Neutrophil (primary cell): ENCODE results near the gene NOVA2.

ENCODE experiments used
- H3K27ac ChIP-seq: fragments of 200-600 bp; sonication (generic); 2 replicates; pipeline ENCODE4 v1.5.1; 2016; ENCODE audit warnings: mild to moderate bottlenecking, moderate library complexity
- H3K27me3 ChIP-seq: fragments of 200-600 bp; sonication (generic); 2 replicates; pipeline ENCODE4 v1.6.0; 2016; ENCODE audit warnings: mild to moderate bottlenecking
- H3K36me3 ChIP-seq: fragments of 200-600 bp; sonication (generic); 2 replicates; pipeline ENCODE4 v1.5.1; 2017
- H3K4me1 ChIP-seq, 2 experiments: fragments of 200-600 bp in 1 of 2; sonication (generic) in 1 of 2; 1 replicate in 1 of 2; 2 replicates in 1 of 2; pipeline versions ENCODE4 v1.5.1 to v1.6.1; 2013 to 2016; ENCODE audit warnings: low read depth in 1 of 2, low read length in 1 of 2, mild to moderate bottlenecking in 1 of 2, moderate library complexity in 1 of 2; ENCODE audit not compliant: control insufficient read depth in 1 of 2, insufficient read depth in 1 of 2
- H3K4me3 ChIP-seq, 2 experiments: fragments of 200-600 bp in 1 of 2; sonication (generic) in 1 of 2; 1 replicate in 1 of 2; 2 replicates in 1 of 2; pipeline ENCODE4 v1.5.1; 2013 to 2016; ENCODE audit warnings: low read depth in 1 of 2, low read length in 1 of 2, mild to moderate bottlenecking in 1 of 2, moderate library complexity in 1 of 2
- H3K9me3 ChIP-seq: fragments of 200-600 bp; sonication (generic); 2 replicates; pipeline ENCODE4 v1.5.1; 2016
- CTCF ChIP-seq: fragments of 200-600 bp; sonication (generic); IDR thresholded peaks from 2 replicates; pipeline ENCODE4 v1.5.1; 2016; ENCODE audit warnings: antibody characterized with exemption

Gene NOVA2

GRCh38 chr19:46017095-46017429, 43.4 kb upstream of the NOVA2 start:
- H3K4me3 ChIP-seq = peak overlapping the region; percentile 80 to 98
- peaks cover 28% of the 10 kb centered on the region for H3K27me3 ChIP-seq
- no peak for TF ChIP-seq CTCF
- H3K4me1 ChIP-seq = peaks cover 75 to 78% of the 10 kb centered on the region in 2 experiments
- peak overlapping the region; percentile 92 for H3K27ac ChIP-seq
- peaks cover 35% of the 10 kb centered on the region for H3K36me3 ChIP-seq
- H3K9me3 ChIP-seq = no peaks in the 10 kb centered on the region

- peaks cover 70 to 73% of the 10 kb centered on the region in 2 experiments for H3K4me1 ChIP-seq
- peak overlapping the region; percentile 92 for H3K27ac ChIP-seq
- H3K9me3 ChIP-seq = no peaks in the 10 kb centered on the region
- TF ChIP-seq CTCF = peak; percentile 95
- H3K36me3 ChIP-seq = peaks cover 35% of the 10 kb centered on the region
- H3K27me3 ChIP-seq = peaks cover 28% of the 10 kb centered on the region
- H3K4me3 ChIP-seq = peak overlapping the region; percentile 80 to 98
These were observed 42.9 kb upstream of the NOVA2 start for GRCh38 chr19:46016426-46017094.

GRCh38 chr19:46015687-46016425, 42.2 kb upstream of the NOVA2 start:
- Histone ChIP-seq H3K4me1 (peaks cover 63 to 66% of the 10 kb centered on the region in 2 experiments), H3K9me3 (no peaks in the 10 kb centered on the region), H3K36me3 (peaks cover 29% of the 10 kb centered on the region), H3K27ac (peak overlapping the region; percentile 92), H3K27me3 (peaks cover 28% of the 10 kb centered on the region), H3K4me3 (peak overlapping the region; percentile 80 to 98)
- no peak for TF ChIP-seq CTCF

- Histone ChIP-seq H3K9me3 (no peaks in the 10 kb centered on the region), H3K4me3 (peak overlapping the region; percentile 80 to 98), H3K4me1 (peaks cover 55 to 59% of the 10 kb centered on the region in 2 experiments), H3K27ac (peak overlapping the region; percentile 92), H3K36me3 (peaks cover 21% of the 10 kb centered on the region), H3K27me3 (peaks cover 28% of the 10 kb centered on the region)
- no peak for TF ChIP-seq CTCF
These were observed 41.4 kb upstream of the NOVA2 start for GRCh38 chr19:46014941-46015686.

- no peaks in the 10 kb centered on the region for H3K9me3 ChIP-seq
- TF ChIP-seq CTCF = no peak
- H3K4me3 ChIP-seq = peak overlapping the region; percentile 80 to 98
- peak overlapping the region; percentile 92 for H3K27ac ChIP-seq
- peaks cover 50 to 57% of the 10 kb centered on the region in 2 experiments for H3K4me1 ChIP-seq
- H3K27me3 ChIP-seq = peaks cover 28% of the 10 kb centered on the region
- H3K36me3 ChIP-seq = peaks cover 18% of the 10 kb centered on the region
These were observed 40.9 kb upstream of the NOVA2 start for GRCh38 chr19:46014534-46014933.
